PC-3 (cell line): Measurements from ENCODE around the gene WDR5B.

Source experiments
- EZH2 ChIP-seq: fragments of 300-600 bp; sonication (generic); IDR thresholded peaks from one replicate; pipeline ENCODE4 v1.6.1; 2017; ENCODE audit warnings: antibody characterized with exemption, mild to moderate bottlenecking, low read length; ENCODE audit not compliant: unreplicated experiment
- EZH2phosphoT487 ChIP-seq: fragments of 300-600 bp; sonication (generic); IDR thresholded peaks from 2 replicates; pipeline ENCODE4 v1.6.1; 2018; ENCODE audit warnings: mild to moderate bottlenecking, antibody characterized with exemption, low read length, borderline replicate concordance
- TF ChIP-seq, protein P1 (sequence below): fragments of 300-600 bp; sonication (generic); conservative IDR thresholded peaks from 2 replicates; pipeline ENCODE4 v1.5.1; 2017; ENCODE audit warnings: antibody characterized with exemption, low read depth, mild to moderate bottlenecking, low read length

- TF ChIP-seq EZH2 (no peak), EZH2phosphoT487 (no peak)
- TF ChIP-seq, protein P1, sequence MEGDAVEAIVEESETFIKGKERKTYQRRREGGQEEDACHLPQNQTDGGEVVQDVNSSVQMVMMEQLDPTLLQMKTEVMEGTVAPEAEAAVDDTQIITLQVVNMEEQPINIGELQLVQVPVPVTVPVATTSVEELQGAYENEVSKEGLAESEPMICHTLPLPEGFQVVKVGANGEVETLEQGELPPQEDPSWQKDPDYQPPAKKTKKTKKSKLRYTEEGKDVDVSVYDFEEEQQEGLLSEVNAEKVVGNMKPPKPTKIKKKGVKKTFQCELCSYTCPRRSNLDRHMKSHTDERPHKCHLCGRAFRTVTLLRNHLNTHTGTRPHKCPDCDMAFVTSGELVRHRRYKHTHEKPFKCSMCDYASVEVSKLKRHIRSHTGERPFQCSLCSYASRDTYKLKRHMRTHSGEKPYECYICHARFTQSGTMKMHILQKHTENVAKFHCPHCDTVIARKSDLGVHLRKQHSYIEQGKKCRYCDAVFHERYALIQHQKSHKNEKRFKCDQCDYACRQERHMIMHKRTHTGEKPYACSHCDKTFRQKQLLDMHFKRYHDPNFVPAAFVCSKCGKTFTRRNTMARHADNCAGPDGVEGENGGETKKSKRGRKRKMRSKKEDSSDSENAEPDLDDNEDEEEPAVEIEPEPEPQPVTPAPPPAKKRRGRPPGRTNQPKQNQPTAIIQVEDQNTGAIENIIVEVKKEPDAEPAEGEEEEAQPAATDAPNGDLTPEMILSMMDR: no peak
Measured at GRCh38 chr3:122398920-122399319, 16.9 kb downstream of the WDR5B start.
